Fibroblast of gingiva (primary cell): Measurements from ENCODE around the gene GPR4.
"Not testable (repeated sequence)": the region's sequence is repeated elsewhere in the genome, so short reads cannot be mapped to it uniquely, and the experiment has no call there.

Experiments used
- DNase-seq: peaks from one replicate; pipeline ENCODE4 v3.0.0-alpha.2; 2011; ENCODE audit warnings: low read depth

Gene GPR4

DNA sequence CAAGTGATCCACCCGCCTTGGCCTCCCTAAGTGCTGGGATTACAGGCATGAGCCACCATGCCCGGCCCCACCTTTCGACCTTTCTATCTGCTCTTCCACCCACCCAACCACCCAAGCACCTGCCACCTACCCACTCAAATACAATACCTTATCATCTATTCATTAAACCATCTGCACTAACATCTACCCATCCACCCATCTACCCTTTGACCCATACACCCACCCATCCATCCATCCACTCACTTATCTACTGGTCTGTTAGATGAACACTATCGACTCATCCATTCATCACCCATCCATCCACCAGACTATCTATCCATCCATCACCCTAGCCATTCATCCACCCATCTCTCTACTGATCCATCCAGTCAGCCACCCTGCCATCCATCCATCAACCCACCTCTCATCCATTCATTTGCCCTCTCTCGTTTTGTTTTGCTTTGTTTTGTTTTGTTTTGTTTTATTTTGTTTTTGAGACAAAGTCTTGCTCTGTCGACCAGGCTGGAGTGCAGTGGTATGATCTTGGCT, 20.0 kb upstream of the GPR4 start:
- DNase-seq: no peak

DNA sequence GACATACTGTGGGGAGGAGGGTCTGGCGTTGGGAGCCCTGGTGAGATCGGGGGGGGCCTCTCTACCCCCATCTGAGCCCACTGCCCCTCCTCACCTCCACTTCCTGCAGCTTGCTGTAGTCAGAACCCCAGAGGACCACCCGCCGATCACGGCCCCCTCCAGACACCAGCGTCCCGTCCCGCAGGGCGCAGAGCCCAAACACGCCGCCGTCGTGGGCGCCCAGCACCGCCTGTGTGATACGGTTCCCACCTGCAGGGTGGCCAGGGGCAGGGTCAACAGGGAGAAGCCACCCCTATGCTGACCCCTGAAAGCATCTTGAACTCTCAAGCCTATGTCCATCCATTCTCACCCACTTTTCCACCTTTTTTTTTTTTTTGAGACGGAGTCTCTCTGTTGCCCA, 19.4 kb upstream of the GPR4 start:
- no peak for DNase-seq

DNA sequence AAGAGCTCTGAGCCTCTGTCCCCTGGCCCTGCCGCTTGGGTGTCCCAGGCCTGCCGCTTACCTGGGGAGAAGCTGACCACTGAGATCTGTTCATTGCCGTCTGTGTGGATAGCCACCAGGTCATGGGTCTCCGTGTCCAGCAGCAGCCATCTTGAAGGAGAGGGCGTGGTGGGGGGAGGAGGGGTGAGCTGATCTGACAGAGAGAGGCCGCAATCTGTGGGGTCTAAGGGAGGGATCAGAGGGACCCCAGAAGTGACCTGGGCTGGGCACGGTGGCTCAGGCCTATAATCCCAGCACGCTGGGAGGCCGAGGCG, 14.6 kb upstream of the GPR4 start:
- no peak for DNase-seq

DNA sequence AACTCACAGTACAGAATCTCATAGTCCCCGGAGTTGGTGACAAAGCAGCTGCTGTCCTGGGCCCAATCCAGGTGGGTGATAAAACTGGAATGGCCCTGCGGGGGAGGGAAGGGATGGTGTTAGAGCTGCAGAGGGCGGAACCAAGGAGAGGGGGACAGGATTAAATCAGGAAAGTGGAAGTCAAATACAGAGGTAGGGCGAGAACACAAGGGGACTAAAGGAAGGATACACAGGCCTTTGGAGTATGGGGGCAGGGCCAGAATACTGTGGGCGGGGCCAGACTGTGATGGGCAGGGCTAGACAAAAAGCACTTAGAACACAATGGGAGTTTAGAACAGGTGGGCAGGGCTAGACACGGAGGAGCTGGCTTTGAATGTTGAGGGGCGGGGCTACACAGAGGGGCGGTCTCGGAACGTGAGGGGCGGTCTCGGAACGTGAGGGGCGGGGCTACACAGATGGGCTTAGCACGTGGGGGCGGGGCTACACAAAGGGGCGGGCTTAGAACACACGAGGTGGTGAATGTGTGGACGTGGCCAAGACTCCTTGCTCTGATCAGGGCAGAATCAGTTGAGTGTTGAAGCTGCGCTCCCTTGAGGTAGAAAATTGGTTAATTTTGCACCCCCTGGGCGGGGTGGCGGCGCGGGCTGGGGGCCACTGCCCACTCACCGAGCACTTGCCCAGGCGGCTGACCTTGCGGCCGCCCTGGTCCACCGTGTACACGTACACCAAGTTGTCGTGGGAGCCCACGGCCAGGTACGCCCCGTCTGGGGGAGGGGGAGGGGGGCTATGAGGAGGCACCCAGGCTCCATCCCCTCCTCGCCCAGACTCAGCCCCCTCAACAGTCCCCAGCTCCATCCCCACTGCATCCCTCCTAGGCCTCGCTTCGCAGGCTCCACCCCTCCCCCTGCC, 14.0 kb upstream of the GPR4 start:
- DNase-seq: peak; percentile 73

DNA sequence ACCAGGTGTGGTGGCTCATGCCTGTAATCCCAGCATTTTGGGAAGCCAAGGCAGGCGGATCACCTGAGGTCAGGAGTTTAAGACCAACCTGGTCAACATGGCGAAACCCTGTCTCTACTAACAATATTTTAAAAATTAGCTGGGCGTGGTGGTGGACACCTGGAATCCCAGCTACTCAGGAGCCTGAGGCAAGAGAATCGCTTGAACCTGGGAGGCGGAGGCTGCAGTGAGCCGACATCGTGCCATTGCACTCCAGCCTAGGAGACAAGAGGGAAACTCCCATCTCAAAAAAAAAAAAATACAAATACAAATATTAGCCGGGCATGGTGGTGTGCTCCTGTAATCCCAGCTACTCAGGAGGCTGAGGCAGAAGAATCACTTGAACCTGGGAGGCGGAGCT, 13.0 kb upstream of the GPR4 start:
- not testable (repeated sequence) for DNase-seq

DNA sequence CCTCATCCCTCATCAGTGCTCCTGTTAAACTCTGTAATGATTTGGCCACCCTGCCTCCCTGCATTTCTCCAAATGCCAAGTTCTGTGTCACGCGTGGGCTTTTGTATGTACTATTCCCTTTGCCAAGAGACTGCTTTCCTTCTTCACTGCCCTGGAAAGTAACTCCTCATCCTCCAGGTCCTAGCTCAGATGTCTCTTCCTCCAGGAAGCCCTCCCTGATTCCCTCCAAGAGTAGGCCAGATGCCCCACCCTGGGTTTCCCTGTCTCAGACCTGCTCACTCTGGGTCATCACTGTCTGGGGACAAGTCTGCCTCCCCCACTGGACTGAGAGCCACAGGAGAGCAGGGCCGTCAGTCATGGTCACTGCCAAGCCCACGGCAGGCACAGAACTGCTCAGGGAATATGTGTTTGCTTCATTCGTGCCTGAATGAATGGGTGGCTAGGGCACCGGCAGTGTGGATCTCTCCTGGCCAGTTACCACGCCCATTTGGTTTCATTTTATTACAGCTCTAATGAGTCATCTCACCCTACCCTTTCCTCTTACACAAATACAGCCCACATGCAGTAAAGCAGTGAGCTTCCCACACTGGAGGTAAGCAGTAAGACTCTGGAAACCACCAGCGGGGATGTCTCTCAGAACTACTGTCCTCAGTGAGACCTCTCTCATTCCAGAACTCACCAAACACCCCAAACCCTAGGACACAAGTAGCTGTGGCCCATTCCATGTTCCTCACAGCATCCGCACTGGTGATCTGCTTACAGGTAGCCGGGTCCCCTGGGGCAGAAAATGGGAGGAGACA, 12.1 kb upstream of the GPR4 start:
- DNase-seq: peak; percentile 65

DNA sequence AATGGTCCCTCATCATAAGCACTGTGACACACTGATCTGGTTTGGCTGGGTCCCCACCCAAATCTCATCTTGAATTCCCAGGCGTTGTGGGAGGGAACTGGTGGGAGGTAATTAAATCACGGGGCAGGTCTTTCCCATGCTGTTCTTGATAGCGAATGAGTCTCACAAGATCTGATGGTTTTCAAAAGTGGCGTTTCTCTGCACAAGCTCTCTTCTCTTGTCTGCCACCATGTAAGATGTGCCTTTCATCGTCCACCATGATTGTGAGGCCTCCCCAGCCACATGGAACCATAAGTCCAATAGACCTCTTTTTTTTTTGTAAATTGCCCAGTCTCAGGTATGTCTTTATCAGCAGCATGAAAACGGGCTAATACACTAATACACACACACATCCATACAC, 6.9 kb upstream of the GPR4 start:
- DNase-seq: no peak

DNA sequence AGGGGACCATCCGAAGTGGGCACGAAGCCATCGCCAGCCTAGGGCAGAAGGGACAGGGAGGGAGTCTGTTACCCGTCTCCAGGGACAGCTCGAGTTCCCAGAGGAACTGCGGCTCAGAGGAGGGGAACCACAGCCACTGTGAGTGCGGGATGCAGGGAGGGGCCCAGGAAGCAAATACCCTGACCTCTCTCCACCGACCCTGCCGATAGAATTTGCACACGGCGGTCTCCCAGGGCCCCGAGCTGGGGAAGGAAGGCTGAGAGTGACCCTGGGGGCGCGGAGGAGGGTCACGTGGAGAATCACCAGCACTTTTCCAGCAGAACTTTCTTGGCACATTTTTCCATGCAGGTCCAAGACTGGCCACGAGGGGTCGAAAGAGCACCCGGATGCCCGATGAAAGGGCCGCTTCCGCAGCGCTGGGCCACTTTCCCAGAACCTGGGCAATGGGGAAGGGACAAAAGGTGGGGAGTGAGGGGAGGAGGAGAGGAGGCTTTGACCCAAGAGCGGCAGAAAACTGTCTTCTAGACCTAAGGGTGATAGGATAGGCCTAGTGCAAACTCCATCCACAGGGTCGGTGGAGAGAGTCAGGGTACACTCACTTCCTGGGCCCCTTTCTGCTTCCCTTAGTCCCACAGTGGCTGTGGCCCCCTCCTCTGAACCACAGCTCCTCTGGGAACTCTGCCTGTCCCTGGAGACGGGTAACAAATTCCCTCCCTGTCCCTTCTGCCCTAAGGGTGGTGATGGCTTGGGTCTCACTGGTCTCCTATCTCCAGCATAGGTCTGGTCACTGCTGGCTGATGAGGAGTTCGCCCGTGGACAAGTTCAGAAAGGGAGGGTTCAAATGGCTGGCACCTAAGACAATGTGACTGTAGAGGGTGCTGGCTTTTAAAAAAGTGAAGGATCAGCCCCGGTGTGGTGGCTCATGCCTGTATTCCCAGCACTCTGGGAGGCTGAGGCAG, 5.3 kb upstream of the GPR4 start:
- DNase-seq: peak; percentile 52

DNA sequence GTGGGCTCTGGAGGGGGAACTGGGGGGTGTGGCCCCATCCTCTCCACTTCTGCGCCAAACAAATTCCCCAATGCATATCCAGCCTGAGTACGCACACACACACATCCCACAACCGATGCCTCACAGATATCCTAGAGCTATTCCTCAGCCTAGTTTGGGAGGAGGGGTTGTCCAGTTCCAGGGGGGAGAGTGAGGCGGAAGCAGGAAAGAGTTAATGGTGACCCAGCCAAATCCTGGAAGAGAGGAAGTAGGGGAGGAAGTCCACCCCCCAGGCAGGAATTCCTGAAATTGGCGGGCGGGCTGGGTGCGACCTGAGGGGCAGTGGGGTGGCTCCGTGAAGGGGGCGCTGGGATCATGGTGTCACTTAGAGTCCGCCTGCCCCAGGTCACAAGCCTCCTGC, 897 bp downstream of the GPR4 start:
- no peak for DNase-seq

DNA sequence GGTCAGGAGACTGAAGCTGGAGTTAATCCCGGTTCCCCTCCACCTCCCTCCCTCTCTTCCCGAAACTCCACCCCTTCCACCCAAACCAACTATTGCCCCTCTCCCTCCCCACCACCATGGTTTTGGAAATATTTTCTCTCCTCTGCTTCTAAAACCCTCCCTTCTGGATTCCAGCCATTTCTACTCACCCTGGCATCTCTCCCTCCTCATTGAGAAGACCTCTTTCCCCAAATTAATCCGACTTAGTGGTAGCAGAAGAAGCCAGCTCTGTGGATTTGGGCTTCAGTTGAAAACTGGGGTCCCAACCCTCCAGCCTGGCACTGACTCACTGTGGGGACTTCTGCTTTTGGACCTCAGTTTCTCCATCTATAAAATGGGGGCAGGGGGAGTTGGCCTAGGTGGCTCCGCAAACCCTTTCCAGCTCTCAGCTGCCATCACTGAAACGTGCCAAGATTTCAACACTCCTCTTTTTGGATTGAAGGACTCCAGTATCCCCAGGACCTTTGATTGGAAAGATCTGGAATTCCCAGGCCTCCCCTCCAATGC, 1.6 kb downstream of the GPR4 start:
- DNase-seq: no peak

DNA sequence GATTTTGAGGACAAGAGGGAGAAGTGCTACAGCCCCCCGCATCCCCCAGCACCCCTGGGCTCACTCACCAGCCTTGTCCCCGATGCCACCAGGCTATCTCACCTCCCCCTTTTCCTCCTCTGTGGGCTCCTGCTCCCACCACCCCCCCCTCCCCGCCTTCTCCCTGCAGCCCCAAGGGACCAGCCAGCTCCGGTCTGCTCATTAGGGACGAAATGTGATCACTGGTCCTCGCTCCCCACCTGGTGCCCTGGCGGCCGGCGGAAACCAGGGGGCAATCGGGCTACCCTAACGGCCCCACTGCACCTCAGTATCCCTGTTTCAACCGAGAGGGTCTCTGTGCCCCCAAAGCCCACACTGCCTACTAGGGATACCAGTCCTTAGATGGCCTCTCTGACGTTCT, 2.7 kb downstream of the GPR4 start:
- DNase-seq: no peak

DNA sequence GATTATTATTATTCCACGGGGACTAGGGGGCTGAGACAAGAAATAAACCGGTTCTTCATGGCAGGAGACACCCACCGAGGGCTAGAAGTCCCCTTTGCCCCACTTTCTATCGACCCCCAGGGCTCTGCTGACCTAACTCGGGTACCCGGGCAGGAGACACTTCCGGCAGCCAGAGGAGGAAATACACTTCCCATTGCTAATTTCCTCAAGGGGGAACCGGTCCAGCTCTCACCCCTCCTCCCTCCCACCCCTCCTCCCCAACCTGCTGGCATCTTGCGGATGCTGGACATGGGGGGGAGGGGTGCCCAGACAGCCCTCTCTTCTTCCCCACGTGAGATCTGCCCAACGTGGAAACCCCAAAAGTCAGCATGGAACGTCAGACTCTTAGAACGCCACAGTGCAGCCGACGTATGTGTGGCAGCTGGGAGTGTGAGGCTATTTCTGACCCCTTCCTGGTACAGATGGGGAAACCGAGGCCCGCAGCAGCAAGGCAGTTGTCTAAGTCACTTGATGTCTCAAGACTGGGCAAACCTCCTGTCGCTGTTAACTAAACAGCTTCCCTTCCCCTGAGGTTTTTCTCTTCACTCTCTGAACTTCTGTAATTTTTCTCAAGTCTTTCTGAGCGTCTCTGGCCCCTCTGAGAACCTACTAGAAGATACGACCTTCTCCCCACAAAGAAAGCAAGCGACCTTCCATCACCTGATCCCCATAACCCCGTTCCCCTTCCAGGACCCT, 3.6 kb downstream of the GPR4 start:
- no peak for DNase-seq

DNA sequence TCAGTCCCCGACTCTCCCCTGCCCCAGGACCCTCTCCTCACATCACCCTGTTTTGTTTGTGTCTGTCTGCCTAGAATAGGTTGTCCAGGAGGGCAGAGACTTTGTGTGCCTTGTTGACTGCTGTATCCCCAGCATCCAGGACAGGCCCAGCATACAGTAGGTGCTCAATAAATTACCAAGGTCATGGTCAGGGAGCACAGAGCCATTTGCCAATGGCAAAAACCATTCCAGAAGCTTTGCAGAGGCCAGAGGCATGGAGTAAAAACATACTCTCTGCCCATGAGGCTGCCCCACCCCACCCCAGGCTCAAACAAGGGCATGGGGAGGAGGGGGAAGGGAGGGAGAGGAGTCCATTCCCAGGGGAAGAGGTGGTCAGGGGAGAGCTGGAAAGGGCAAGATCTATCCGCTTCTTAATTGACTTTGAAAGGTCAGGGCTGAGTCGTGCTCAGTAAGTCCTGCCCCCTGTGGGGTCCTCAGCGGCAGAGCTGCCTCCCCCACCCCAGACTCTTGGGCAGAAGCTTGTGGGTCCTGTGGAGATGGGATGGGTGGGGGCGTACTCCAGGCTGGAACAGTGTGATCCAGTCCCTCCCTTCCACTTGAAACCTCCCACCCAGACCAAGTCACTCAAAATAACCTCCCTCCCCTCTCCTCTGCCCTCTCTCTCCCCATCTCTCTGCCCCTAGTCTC, 4.4 kb downstream of the GPR4 start:
- no peak for DNase-seq

DNA sequence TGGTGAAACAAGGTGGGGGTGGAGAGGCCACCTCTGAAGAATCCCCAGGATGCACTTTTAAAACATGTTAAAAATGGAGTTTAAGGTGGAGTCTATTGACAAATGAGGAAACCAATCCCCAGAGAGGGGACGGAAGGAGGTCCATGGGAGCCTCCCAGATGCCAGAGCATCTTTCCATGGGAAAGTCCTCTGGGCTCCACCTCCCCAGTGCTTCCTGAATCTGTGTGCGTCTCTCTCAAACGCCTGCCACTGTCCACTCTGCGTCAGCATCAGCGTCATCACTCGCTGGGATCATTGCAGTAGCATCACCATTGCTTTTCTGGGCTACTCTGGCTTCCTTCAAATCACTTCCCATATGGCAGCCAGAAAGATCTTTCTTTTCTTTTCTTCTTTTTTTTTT, 6.2 kb downstream of the GPR4 start:
- no peak for DNase-seq

DNA sequence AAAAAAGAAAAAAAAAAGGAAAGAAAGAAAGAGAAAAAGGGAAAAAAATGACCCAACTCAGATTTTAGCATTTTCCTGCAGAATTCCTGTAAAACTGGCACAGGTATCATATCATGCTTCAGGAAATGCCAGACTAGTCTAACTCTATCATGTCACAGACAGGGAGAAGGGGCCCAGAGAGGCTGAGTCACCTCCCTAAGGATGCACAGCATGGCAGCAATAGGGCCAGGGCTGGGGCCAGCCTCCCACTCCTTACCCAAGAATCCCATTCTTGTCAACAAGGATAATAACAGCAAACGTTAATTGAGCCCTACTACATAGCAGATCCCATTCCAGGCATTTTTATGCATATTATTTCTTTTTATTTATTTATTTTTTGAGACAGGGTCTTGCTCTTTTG, 8.5 kb downstream of the GPR4 start:
- no peak for DNase-seq

DNA sequence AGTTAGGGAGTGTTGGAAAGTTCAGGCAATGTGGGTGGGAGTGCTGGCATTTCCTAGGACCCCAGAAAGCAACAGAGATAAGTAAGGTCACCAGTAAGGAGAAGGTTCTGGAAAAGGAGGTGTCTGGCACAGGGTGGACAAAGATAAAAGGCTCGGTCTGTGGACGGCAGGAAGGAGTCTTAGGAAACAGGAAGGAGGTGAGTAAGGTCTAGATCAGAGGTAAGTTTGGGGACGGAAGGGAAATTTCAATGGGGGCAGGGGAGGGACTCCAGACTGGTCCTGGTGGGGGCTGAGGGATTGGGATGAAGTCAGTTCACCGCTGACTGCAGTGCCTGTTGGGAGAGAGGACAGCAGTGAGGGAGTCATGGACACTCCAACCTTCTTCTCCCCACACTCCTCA, 9.6 kb downstream of the GPR4 start:
- no peak for DNase-seq

DNA sequence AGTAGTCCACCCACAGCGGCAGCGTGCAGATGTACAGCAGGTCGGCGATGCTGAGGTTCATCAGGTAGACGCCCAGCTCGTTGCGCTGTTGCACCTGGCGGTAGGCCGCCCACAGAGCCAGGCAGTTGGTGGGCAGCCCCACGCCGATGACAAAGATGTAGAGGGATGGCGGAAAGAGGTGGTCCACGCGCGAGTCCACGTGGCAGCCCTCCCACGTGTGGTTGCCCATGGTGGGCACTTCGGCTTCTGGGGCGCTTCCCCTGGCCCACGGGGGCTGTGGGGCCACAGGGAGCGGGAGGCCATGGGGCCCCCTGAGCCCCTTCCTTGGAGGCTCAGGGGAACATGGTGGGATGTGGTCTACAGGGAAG, 10.4 kb downstream of the GPR4 start:
- no peak for DNase-seq

DNA sequence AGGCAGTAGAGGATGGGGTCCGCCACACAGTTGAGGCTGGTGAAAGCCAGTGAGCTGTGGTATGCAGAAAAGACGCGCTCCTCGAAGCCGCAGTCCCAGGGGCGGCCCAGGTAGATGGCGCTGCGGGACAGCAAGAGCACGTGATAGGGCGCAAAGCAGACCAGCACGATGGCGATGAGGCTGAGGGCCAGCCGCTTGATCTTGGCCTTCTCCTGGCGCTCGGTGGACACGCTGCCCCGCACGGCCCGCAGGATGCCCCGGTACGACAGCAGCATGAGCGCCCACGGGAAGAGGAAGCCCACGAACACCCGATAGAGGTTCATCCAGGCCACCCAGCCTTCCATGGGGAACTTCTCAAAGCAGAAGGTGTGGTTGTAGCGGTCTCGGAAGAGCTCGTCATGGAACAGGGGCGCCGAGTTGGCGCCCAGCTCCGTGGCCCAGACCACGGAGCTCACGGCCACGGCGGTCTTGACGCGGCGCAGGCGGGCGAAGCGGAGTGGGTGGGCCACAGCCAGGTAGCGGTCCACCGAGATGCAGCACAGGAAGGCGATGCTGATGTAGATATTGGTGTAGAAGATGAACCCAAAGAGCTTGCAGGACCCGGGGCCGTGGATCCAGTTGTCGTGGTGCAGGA, 10.9 kb downstream of the GPR4 start:
- no peak for DNase-seq

DNA sequence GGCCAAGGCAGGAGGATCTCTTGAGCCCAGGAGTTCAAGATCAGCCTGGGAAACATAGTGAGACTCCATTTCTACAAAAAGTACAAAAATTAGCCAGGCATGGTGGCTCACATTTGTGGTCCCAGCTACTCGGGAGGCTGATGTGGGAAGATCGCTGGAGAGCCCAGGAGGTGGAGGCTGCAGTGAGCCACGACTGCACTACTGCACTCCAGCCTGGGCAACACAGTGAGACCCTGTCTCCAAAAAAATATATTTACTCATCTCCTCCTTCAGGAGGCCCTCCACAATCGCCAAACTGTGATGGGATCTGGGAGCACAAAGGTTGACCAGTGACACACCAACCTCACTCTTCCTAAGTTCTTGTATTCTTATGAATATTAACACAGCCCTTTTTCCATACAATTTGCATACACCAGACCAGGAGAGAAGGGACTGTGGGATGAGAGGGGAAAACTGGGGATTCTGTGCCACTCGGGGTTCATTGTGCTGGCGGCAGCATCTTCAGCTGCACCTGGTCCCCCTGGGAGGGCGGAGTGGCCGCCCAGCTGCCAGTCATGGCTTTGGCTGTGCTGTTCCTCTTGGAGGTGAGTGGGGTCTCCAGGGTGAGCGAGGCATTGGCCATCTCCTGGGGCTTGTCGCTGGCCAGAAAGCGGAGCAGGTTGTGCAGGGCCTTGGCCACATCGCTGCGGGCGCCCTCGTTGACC, 11.6 kb downstream of the GPR4 start:
- DNase-seq: no peak
